Anterior cingulate cortex (tissue), 58 donors: ENCODE measurements around the gene SLC25A42.

ENCODE experiments used
- DNase-seq, 58 donors: peaks; one replicate each; lab custom pipeline; 2025; lab: John Stamatoyannopoulos, UW

The SLC25A42 gene

DNA sequence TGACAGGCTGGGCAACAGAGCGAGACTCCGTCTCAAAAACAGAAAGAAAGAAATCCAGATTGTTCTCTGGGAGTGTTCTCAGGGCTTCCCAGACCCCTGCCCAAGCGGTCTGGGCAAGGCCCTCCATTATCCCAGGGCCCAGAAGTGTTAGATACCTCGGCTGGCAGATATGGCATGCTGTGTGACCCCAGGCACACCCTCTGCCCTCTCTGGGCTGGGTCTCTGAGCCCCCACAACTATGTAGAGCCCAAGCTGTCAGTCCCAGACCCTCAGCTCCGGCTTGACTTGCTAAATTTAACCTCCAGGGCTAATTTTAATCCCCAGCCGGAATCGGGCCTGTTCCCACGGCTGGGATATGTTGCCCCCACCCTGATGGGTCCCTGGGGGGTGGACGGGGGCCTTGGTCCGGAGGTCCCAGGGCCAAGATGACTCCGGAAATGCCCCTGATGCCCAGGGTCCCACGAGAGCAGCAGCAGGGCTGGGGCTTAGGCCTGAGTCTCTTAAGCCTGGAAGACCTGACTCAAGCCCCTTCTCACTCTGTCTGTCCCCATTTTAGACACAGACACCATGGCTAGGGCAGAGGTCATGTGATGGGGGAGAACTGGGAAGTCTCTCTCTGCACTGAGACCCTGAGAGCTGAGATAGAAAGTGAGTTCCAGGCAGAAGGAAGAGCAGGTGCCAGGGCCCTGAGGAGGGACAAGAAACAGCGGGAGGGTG is 89.0 kb downstream of the SLC25A42 start:
- no peak for DNase-seq

DNA sequence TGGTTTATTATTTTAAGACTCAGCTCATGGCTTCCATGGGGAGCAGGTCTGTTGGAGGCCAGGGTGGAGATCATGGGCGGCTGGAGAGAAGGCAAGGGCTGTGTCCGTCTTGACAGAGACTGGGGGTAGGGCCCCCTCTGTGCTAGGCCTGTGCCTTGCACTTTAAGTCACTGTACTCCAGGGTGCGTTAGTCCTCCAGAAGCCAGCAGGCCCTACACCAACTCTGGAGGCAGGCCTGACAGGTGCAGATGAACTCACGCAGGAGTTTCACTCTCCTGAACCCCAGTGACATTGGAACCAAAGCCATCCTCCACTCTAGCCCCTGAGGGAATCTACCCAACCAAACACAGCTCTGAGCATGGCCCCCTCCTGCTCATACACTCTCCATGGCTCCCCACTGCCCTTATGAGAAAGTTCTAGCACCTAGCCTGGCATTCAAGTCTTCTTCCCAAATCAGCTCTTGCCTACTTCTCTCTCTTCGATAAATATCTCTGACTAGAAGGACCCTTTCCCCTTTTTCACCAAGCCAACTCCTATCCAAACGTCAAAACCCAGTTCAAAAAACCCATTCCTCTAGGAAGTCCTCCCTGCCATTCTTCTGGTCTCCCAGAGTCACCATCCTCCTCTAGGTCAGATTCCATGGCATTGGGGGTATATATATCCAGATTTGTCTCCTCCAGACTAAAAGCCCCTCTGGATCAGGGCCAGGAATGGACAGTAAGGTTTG is 91.1 kb downstream of the SLC25A42 start:
- no peak for DNase-seq

DNA sequence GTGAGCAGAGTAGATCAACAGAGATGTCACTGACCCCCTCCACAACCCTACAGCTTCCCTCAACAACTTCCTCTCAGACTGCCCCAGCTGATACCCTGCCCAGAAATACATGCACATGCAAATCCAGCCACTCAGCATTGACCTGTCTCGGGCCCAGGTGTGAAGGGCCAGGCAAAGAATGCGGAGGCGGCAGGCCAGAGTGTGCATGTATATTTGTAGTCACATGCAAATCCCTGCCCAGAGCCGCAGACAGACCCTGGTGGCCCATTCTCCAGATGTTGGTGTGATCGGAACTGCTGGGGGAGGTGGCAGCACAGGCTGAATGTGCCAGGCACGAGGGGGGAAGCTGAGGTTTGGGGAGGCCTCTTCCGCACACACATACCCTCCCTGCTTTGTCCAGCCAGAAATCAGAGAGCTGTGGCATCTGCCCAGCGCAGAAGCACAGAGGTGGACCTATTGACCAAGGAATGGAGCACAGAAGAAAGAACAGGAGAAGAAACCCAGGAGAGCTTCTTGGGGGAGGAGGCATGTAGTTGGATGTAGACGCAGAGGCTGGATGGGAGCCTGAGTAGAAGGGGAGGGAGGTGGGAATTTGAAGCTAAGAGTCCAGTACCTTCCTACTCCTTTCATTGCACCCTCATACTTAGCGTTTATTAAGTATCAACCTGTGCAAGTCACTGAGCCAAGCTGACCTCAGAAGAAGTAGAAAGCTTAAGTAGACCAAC is 91.9 kb downstream of the SLC25A42 start:
- no peak for DNase-seq

DNA sequence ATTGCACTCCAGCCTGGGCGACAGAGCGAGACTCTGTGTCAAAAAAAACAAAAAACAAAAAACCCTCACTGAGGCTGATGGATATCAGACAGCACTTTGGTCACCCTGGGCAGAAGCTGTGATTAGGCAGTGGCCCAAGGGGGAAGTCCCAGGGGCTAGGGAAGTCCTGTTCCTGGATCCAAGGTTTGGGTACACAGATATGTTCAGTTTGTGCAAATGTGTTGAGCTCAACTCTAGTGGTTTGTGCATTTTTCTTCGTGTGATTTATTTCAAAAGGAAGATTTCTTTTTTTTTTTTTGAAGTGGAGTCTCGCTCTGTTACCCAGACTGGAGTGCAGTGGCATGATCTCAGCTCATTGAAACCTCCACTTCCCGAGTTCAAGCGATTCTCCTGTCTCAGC is 94.0 kb downstream of the SLC25A42 start:
- DNase-seq = no peak

DNA sequence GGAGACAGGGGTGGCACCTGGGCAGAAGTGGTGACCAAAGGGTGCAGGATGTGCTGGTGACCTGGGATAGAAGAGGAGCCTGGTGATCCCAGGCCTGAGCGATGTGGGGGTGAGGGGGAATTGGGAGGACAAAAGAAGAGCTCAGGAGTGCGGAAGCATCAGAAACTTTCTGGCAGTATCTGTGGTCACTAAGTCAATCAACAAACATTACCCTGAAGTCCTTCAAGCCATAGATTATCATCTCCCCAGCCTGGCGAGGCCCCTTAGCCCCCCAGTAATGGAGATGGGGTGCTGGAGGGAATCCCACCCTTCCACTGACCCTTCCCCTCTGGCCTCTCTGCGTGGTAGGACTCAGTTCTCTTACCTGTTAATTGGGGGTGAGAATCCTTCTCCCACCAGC is 95.7 kb downstream of the SLC25A42 start:
- DNase-seq = no peak

DNA sequence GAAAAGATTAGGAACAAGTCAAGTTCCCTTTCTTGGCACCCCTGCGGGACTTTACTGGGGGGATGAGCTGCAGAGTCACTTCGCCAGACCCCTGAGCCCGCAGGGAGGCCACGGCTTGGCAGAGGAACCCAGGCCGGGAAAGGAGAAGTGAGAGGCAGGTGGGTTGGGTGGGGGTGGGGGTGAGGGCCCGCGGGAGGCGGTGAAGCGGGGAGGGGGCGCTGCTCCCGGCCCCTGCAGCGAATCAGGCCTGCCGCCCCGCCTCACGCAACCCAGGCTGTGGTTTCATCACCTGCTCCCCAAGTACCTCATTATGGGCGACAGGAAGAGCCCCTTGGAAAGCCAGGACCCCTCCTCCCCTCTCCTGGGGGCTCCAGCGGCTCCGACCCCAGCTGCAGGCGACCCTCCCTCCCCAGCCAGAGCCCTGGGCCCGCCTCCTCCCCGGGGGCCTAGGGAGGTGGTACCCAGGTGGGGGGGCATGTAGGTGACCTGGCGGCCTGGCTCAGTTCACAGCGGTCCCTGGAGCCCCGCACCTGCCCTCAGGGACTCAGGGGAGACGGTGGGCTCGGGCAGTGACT is 96.8 kb downstream of the SLC25A42 start:
- no peak for DNase-seq

DNA sequence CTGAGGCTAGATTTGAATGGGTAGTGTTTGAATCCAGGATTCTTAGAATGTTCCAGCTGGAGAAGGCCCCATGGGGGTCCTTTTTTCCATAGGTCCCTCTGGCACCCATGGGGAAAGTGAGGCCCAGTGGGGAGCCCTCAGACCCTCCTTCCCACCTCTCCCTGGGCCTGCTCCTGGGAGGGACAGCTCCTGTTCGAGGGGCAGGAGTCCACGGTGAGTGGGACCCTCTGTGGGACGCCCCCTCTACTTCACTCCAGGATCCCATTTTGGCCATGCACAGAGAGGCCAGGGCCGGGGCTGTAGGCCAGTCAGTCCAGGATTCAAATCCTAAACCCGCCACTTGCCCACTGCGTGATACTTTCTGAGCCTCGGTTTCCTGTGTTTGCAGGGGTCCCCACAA is 98.7 kb downstream of the SLC25A42 start:
- DNase-seq = no peak
